ENCODE measurements around the gene MAPK12. TPM values are rescaled to one million over a fixed set of nuclear protein-coding genes. Genes with fewer than 3 reads are reported as not detected.

MAPK12 gene
- total and polyA plus RNA-seq, 12 donors: 10.6 to 23.0 (median 16.1) TPM

DNA sequence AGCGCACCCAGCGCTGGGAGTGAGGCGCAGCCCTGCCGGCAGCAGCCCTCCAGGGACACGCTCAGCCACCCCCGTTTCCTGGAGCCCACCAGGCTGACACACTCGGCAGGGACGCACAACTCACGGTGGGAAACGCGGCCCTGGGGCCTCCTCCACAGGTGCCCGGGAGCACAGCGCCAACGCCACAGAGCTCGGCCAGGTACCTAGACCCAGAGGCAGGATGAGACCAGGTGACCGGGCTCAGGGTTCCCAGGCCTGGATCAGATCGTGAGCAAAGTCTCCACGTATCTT is 34.7 kb downstream of the MAPK12 start:
- peaks cover 0 to 96% (median 22%) of the 10 kb centered on the region in 9 donors for H3K36me3 ChIP-seq
- no peak for ATAC-seq
- TF ChIP-seq, protein P1, sequence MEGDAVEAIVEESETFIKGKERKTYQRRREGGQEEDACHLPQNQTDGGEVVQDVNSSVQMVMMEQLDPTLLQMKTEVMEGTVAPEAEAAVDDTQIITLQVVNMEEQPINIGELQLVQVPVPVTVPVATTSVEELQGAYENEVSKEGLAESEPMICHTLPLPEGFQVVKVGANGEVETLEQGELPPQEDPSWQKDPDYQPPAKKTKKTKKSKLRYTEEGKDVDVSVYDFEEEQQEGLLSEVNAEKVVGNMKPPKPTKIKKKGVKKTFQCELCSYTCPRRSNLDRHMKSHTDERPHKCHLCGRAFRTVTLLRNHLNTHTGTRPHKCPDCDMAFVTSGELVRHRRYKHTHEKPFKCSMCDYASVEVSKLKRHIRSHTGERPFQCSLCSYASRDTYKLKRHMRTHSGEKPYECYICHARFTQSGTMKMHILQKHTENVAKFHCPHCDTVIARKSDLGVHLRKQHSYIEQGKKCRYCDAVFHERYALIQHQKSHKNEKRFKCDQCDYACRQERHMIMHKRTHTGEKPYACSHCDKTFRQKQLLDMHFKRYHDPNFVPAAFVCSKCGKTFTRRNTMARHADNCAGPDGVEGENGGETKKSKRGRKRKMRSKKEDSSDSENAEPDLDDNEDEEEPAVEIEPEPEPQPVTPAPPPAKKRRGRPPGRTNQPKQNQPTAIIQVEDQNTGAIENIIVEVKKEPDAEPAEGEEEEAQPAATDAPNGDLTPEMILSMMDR (IDR thresholded peaks at IDR 0.05): no peak
- H3K27me3 ChIP-seq: no peaks in the 10 kb centered on the region
- intact Hi-C loops (cut with DNase I): no loop called here
- WGBS, 2 donors: 93% methylated on average over 18 of the region's 18 CpGs
- H3K27ac ChIP-seq: no peak overlapping the region
- no peaks in the 10 kb centered on the region for H3K9me3 ChIP-seq
- no peak overlapping the region for H3K4me3 ChIP-seq
- DNase-seq: no peak
- H3K4me1 ChIP-seq: no peaks in the 10 kb centered on the region

DNA sequence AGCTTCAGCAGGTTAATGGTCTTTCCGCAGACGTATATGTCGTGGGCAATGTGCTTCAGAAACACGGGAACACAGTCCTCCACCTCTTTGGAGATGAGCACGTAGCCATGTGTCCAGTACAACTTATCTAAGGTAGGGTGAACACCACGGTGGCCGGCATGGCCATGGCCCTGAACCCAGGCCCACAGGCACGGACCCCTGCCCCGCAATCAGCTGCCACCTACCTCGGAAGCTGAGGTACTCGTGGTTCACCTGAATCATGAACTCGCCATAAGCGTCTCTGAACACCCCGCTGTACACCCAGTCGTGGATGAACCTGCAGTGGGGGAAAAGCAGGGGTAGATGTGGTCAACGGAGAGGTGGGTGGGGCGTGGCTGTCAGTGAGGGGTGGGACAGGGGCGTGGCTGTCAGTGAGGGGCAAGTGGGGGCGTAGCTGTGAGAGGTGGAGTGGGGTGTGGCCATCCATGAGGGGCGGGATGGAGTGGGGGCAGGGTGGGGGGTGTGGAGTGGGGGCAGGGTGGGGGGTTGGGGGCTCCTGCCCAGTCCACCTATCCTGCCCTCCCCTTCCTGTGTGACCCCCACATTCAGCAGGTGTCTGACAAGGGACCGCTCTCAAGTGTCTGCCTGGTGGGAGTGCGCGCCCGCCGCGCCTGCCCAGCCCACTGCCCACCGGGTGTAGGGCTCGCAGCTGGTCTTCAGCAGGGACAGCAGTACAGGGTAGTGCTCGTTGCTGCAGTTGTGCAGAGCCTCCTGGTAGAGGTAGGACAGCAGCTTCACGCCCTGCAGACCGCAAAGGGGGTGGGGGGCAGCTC is 35.2 kb downstream of the MAPK12 start:
- H3K36me3 ChIP-seq: peaks cover 0 to 96% (median 28%) of the 10 kb centered on the region in 9 donors
- TF ChIP-seq, protein P1 (IDR thresholded peaks at IDR 0.05): no peak
- no peak for DNase-seq
- intact Hi-C loops (cut with DNase I): no loop called here
- H3K27ac ChIP-seq: no peak overlapping the region
- H3K4me1 ChIP-seq: no peaks in the 10 kb centered on the region
- no peaks in the 10 kb centered on the region for H3K27me3 ChIP-seq
- H3K9me3 ChIP-seq: no peaks in the 10 kb centered on the region
- no peak overlapping the region for H3K4me3 ChIP-seq
- WGBS, 2 donors: 94% methylated on average over 31 of the region's 31 CpGs
- ATAC-seq: peak in 1 of 8 donors; percentile 6

DNA sequence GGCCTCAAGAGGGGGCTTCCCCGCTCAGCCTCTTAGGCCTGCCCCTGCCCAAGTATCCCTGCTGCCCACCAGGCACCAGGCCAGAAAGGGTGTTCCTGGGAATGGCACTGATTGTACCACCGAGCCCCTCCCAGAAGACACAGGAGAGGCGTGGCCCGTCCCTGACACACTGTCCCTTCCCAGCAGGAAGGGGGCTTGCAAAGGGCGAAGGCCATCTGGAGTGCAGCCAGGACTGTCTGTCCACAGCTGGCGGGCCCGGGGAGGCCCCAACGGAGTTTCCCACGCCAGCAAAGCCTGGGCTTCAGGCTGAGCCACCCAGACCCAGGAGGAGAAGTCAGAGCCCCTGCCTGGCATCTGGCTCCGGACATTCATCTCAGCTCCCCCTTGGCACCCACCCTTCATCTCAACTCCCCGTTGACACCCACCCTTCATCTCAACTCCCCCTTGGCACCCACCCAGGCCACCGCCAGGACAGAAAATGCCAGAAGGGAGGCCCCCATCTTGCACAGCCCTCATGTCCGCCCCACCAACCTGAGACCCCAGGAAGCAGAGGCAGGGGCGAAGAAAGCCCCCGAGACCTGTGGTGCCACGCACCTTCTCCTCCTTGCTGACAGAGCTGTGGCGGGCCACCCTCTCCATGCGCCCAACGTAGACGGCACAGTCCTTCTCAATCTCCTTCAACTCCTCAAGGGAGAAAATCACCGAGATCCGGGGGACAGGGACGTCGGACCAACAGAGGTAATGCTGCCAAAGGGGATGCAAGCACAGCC is 36.1 kb downstream of the MAPK12 start:
- Histone ChIP-seq H3K9me3 (no peaks in the 10 kb centered on the region), H3K36me3 (peaks cover 0 to 99% (median 37%) of the 10 kb centered on the region in 9 donors), H3K4me3 (no peak overlapping the region), H3K27ac (no peak overlapping the region), H3K27me3 (no peaks in the 10 kb centered on the region), H3K4me1 (no peaks in the 10 kb centered on the region)
- TF ChIP-seq, protein P1 (IDR thresholded peaks at IDR 0.05): no peak
- 82 to 83% methylated on average over 24 of the region's 24 CpGs for WGBS, 2 donors
- intact Hi-C loops (cut with DNase I): no loop called here
- DNase-seq (no peak), ATAC-seq (no peak)

DNA sequence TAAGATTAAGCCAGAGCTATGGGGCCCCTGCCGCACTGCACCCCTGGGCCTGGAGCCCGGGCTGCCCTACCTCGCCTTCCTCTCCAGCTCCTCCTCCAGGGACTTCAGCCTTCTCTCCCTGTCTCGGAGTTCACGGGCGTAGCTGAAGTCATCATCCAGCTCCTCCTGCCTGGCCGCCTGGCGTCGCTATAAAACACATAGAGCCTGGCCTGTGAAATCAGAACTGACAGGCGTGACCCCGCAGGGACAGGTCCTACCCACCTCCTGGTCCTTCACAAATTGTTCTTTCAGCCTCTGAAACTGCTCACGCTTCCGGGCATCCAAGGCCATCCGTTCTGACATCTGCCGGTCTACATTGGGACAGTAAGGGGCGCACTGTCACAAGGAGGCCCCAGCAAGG is 37.4 kb downstream of the MAPK12 start:
- no peaks in the 10 kb centered on the region for H3K9me3 ChIP-seq
- H3K4me1 ChIP-seq: peaks cover 0 to 12% (median 6%) of the 10 kb centered on the region in 9 donors
- no peaks in the 10 kb centered on the region for H3K27me3 ChIP-seq
- peaks cover 0 to 99% (median 38%) of the 10 kb centered on the region in 9 donors for H3K36me3 ChIP-seq
- ATAC-seq (no peak), DNase-seq (no peak)
- intact Hi-C loops (cut with DNase I): no loop called here
- H3K4me3 ChIP-seq: no peak overlapping the region
- 95 to 96% methylated on average over 16 of the region's 16 CpGs for WGBS, 2 donors
- TF ChIP-seq, protein P1 (IDR thresholded peaks at IDR 0.05): no peak
- H3K27ac ChIP-seq: no peak overlapping the region

All from heart right ventricle (tissue), 16 donors.